Stomach (tissue), 9 donors: ENCODE measurements around the gene MPHOSPH8. TPM values are rescaled to one million over a fixed set of nuclear protein-coding genes. Genes with fewer than 3 reads are reported as not detected.

Source experiments
- DNase-seq, 2 donors: peaks; one replicate each; pipeline versions ENCODE4 v3.0.0 to v3.0.0-alpha.2; 2013 to 2019
- H3K27ac ChIP-seq, 5 donors: fragments of 200-600 bp in 4 of 5; sonication (generic) in 4 of 5; one replicate each; pipeline ENCODE4 v1.5.1; 2013 to 2019; ENCODE audit warnings: mild to moderate bottlenecking in 1 of 5, moderate library complexity in 1 of 5
- H3K27me3 ChIP-seq, 3 donors: fragments of 200-600 bp; sonication (generic); one replicate each; pipeline ENCODE4 v1.5.1; 2017 to 2019; ENCODE audit warnings: mixed run types in 1 of 3
- H3K36me3 ChIP-seq, 4 donors: fragments of 200-600 bp; sonication (generic); 1 replicate in 3 of 4; 2 replicates in 1 of 4; pipeline ENCODE4 v1.5.1; 2016 to 2019
- H3K4me1 ChIP-seq, 4 donors: fragments of 200-600 bp; sonication (generic); one replicate each; pipeline ENCODE4 v1.5.1; 2016 to 2019
- H3K4me3 ChIP-seq, 4 donors: fragments of 200-600 bp; sonication (generic) in 3 of 4; one replicate each; pipeline ENCODE4 v1.5.1; 2016 to 2019; ENCODE audit warnings: mild to moderate bottlenecking in 1 of 4
- H3K9me3 ChIP-seq, 4 donors: fragments of 200-600 bp; sonication (generic); one replicate each; pipeline ENCODE4 v1.5.1; 2016 to 2019
- CTCF ChIP-seq, 7 experiments: fragments of 450-650 bp in 4 of 7; fragments of 200-600 bp in 3 of 7; sonication (generic) in 3 of 7; IDR thresholded peaks; one replicate each; pipeline ENCODE4 v1.5.1; 2016 to 2019; ENCODE audit warnings: antibody characterized with exemption in 7 of 7, control low read depth in 2 of 7, mild to moderate bottlenecking in 1 of 7
- EP300 ChIP-seq: sonication (generic); formaldehyde crosslinking; IDR thresholded peaks from one replicate; pipeline ENCODE4 v1.6.1; 2017; ENCODE audit warnings: antibody characterized with exemption
- POLR2A ChIP-seq, 4 donors: fragments of 450-650 bp; IDR thresholded peaks; one replicate each; pipeline ENCODE4 v1.6.1; 2016; ENCODE audit warnings: antibody characterized with exemption in 4 of 4, control low read depth in 2 of 4, mild to moderate bottlenecking in 1 of 4, moderate library complexity in 1 of 4
- POLR2AphosphoS5 ChIP-seq, 3 donors: sonication (generic); formaldehyde crosslinking; IDR thresholded peaks; one replicate each; pipeline ENCODE4 v1.6.1; 2016; ENCODE audit warnings: antibody characterized with exemption in 3 of 3
- WGBS, 5 donors: extraction: QIAGEN DNeasy Blood & Tissue Kit in 3 of 5; methylation state at CpG; one replicate each; pipeline versions ENCODE4 v1.1.5 to v1.1.7; 2013 to 2018; 5-methylcytosine and 5-hydroxymethylcytosine counted together
- intact Hi-C: fragments of 100-400 bp; cut with DNase I; formaldehyde crosslinking; loops from one replicate; pipeline ENCODE4 v1.15.1; 2023; ENCODE audit warnings: low total_unique reads
- polyA plus RNA-seq, 3 donors: library from polyadenylated mRNA; stranded (reverse); fragments of 200-250 nt; gene quantifications; one replicate each; pipeline ENCODE4 v1.2.3, GENCODE V29; 2013
- total RNA-seq, 5 donors: library from RNA; depleted of rRNA; stranded (reverse); fragments of >200 nt; gene quantifications; one replicate each; pipeline versions ENCODE4 v1.1.0 to v1.2.3, GENCODE V29; 2014 to 2016
- donor health status: healthy with polysubstance abuse.
- donor health status: Bipolar disorder and iron deficiency.
- donor health status: healthy.

The MPHOSPH8 gene
- total and polyA plus RNA-seq, 8 donors: 15.1 to 69.2 (median 26.1) TPM

GRCh38 chr13:19720039-19720438 lies 86.6 kb downstream of the MPHOSPH8 start:
- intact Hi-C loops: no loop called here
- Histone ChIP-seq H3K27me3 (no peaks in the 10 kb centered on the region), H3K4me1 (peaks cover 0 to 4% (median 0%) of the 10 kb centered on the region in 4 donors), H3K27ac (no peak overlapping the region), H3K36me3 (peaks cover 0 to 49% (median 36%) of the 10 kb centered on the region in 4 donors), H3K4me3 (no peak overlapping the region), H3K9me3 (no peaks in the 10 kb centered on the region)
- 39 to 71% (median 54%) methylated on average over 2 of the region's 2 CpGs for WGBS, 5 donors
- DNase-seq: no peak
- no peak for TF ChIP-seq POLR2AphosphoS5 (IDR thresholded peaks at IDR 0.05)
- TF ChIP-seq CTCF (IDR thresholded peaks at IDR 0.05): no peak
- no peak for TF ChIP-seq POLR2A (IDR thresholded peaks at IDR 0.05)
- no peak for TF ChIP-seq EP300

Other genes starting within 250 kb of the MPHOSPH8 start
- gene TPTE2, start 72.1 kb upstream of the MPHOSPH8 start, total RNA-seq: 1 to 10 TPM in 1 of 5 donors, not detected in 4; 1.2 TPM
- gene TPTE2, start 72.1 kb upstream of the MPHOSPH8 start, polyA plus RNA-seq: not detected
- gene PSPC1, start 149.3 kb downstream of the MPHOSPH8 start, total RNA-seq: 100 to 1,000 TPM in 3 of 5 donors, 10 to 100 TPM in 2; 73.9 to 256 (median 110) TPM
- gene PSPC1, start 149.3 kb downstream of the MPHOSPH8 start, polyA plus RNA-seq: 10 to 100 TPM; 19.2 to 35.0 (median 23.4) TPM
- gene ZMYM5, start 230.0 kb downstream of the MPHOSPH8 start, total RNA-seq: 10 to 100 TPM in 4 of 5 donors, 1 to 10 TPM in 1; 4.9 to 67.4 (median 23.5) TPM
- gene ZMYM5, start 230.0 kb downstream of the MPHOSPH8 start, polyA plus RNA-seq: 1 to 10 TPM; 4.4 to 6.6 (median 6.1) TPM